ENCODE measurements around the gene DHX32. TPM values are rescaled to one million over a fixed set of nuclear protein-coding genes. Genes with fewer than 3 reads are reported as not detected.

Gene DHX32
- total RNA-seq, 4 donors from 2014 or later: 27.4 to 44.4 (median 32.9) TPM

DNA sequence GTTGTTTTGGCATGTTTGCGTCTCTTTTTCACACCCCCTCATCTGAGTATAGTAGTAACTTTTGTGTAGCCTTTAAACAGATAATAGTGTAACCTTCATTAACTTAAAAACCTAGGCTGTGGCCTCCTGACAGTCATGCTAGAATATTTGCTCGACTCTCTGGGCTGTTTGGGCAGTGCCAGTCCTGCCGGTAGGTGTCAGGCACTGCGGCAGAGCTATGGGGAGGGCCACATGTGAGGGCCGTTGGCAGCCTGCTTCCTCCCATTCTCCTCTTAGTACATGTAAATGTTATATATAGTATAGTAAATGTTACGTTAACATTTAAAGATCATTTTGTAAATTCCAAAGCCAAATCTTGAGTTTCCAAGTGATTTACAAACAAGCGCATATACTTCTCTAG is 31.6 kb downstream of the DHX32 start:
- H3K4me3 ChIP-seq: no peak overlapping the region
- ATAC-seq: no peak
- H3K4me1 ChIP-seq: no peaks in the 10 kb centered on the region
- in situ Hi-C loops (cut with MboI; ENCODE audit: low sequenced_read_pairs in 4 of 4) (no loop called here), intact Hi-C loops (cut with DNase I; ENCODE audit: low total_unique reads) (no loop called here)
- H3K27ac ChIP-seq: no peak overlapping the region
- no peaks in the 10 kb centered on the region for H3K9me3 ChIP-seq
- H3K36me3 ChIP-seq: peaks cover 0 to 59% of the 10 kb centered on the region in 2 donors
- H3K27me3 ChIP-seq: no peaks in the 10 kb centered on the region
- TF ChIP-seq, protein P1, sequence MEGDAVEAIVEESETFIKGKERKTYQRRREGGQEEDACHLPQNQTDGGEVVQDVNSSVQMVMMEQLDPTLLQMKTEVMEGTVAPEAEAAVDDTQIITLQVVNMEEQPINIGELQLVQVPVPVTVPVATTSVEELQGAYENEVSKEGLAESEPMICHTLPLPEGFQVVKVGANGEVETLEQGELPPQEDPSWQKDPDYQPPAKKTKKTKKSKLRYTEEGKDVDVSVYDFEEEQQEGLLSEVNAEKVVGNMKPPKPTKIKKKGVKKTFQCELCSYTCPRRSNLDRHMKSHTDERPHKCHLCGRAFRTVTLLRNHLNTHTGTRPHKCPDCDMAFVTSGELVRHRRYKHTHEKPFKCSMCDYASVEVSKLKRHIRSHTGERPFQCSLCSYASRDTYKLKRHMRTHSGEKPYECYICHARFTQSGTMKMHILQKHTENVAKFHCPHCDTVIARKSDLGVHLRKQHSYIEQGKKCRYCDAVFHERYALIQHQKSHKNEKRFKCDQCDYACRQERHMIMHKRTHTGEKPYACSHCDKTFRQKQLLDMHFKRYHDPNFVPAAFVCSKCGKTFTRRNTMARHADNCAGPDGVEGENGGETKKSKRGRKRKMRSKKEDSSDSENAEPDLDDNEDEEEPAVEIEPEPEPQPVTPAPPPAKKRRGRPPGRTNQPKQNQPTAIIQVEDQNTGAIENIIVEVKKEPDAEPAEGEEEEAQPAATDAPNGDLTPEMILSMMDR (IDR thresholded peaks at IDR 0.05 in 4 of 5, conservative IDR thresholded peaks at IDR 0.05 in 1 of 5): no peak
- TF ChIP-seq POLR2A (IDR thresholded peaks at IDR 0.05): no peak
- no peak for DNase-seq

DNA sequence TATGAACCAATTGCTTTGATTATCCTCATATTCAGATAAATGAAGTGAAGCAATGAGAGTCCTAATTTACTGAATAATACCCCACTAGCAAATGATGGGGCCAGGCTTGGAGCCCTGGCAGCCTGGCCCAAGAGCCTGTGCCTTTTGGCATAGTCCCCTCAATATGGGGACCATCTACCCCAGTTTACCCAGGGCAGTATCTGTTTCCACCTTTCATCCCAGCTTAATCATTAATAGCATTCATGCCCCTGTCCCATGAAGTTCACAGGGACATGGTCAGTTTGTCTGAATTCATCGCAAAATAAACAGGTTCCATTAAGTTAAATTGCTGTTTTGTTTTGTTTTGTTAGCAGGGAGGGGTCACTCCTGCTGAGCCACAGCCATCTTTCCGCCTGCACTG is 32.2 kb downstream of the DHX32 start:
- H3K4me3 ChIP-seq: no peak overlapping the region
- TF ChIP-seq POLR2A (IDR thresholded peaks at IDR 0.05): no peak
- TF ChIP-seq, protein P1 (IDR thresholded peaks at IDR 0.05 in 4 of 5, conservative IDR thresholded peaks at IDR 0.05 in 1 of 5): no peak
- H3K4me1 ChIP-seq: no peaks in the 10 kb centered on the region
- H3K27ac ChIP-seq: no peak overlapping the region
- no peaks in the 10 kb centered on the region for H3K27me3 ChIP-seq
- H3K36me3 ChIP-seq: peaks cover 0 to 53% of the 10 kb centered on the region in 2 donors
- DNase-seq (no peak), ATAC-seq (no peak)
- intact Hi-C loops (cut with DNase I; ENCODE audit: low total_unique reads): no loop called here
- in situ Hi-C loops (cut with MboI; ENCODE audit: low sequenced_read_pairs in 4 of 4): no loop called here
- H3K9me3 ChIP-seq: no peaks in the 10 kb centered on the region

DNA sequence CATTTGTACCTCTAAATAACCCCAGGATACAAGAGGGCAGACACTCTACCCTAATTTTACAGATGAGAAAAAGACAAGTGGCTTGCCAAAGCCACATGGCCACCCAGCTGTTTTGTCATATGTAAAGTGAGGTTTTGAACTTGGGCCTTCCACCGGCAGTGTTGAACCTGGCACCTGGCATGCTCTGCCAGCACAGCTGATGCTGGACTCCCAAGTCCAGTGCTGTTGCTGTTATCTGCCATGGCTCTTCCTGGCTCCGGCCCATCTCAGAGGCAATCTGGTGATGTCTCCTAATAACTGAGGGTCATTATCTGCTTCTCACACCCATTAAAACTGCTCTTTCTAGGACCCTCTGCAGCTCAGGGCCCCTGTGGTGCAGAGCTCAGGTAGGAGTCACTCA is 32.7 kb downstream of the DHX32 start:
- H3K4me1 ChIP-seq: no peaks in the 10 kb centered on the region
- in situ Hi-C loops (cut with MboI; ENCODE audit: low sequenced_read_pairs in 4 of 4) (no loop called here), intact Hi-C loops (cut with DNase I; ENCODE audit: low total_unique reads) (no loop called here)
- no peak overlapping the region for H3K4me3 ChIP-seq
- no peak overlapping the region for H3K27ac ChIP-seq
- H3K27me3 ChIP-seq: no peaks in the 10 kb centered on the region
- DNase-seq (no peak), ATAC-seq (no peak)
- TF ChIP-seq, protein P1 (IDR thresholded peaks at IDR 0.05 in 4 of 5, conservative IDR thresholded peaks at IDR 0.05 in 1 of 5): no peak
- TF ChIP-seq POLR2A (IDR thresholded peaks at IDR 0.05): no peak
- peaks cover 0 to 48% of the 10 kb centered on the region in 2 donors for H3K36me3 ChIP-seq
- no peaks in the 10 kb centered on the region for H3K9me3 ChIP-seq

DNA sequence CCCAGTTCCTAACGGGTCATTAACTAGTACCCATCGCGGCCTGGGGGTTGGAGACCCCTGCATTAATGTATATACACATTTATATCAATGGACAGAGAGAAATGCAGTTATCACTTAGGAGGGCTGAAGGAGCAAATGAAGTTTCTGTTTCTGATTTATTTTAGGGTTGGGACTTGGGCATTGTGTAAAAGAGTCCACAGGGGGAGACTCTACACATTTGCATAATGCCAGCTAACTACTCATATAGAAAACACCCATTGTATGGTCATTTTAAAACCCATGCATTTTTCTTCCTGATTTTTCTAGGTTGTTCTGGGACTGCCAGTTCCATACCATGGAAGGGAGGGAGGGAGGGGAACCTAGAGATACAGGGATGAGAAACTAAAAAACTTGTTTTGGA is 34.2 kb downstream of the DHX32 start:
- in situ Hi-C loops (cut with MboI; ENCODE audit: low sequenced_read_pairs in 4 of 4) (no loop called here), intact Hi-C loops (cut with DNase I; ENCODE audit: low total_unique reads) (no loop called here)
- Histone ChIP-seq H3K27me3 (no peaks in the 10 kb centered on the region), H3K9me3 (no peaks in the 10 kb centered on the region), H3K27ac (no peak overlapping the region), H3K4me3 (no peak overlapping the region), H3K4me1 (no peaks in the 10 kb centered on the region), H3K36me3 (peaks cover 0 to 43% of the 10 kb centered on the region in 2 donors)
- DNase-seq: no peak
- TF ChIP-seq, protein P1 (IDR thresholded peaks at IDR 0.05 in 4 of 5, conservative IDR thresholded peaks at IDR 0.05 in 1 of 5): no peak
- TF ChIP-seq POLR2A (IDR thresholded peaks at IDR 0.05): no peak
- ATAC-seq: no peak

DNA sequence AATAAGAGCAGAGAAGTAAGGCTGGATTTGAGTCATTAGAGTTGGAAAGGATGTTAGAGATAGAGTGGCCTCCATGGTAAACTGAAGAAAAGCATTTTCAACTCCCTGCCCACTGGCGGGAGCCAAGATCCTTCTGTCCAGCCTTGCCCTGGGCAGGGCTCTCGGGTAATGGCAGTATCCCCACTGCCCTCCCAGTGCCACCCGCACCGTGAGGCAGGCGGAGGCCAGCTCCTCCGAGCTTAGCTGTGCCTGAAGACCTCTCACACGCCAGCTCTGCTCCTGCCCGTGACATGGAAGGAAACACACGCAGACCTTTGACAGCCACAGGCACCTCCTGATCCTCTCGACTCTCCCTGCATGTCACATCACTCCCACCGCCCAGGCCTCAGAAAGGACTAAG is 35.5 kb downstream of the DHX32 start:
- Histone ChIP-seq H3K4me1 (no peaks in the 10 kb centered on the region), H3K27me3 (no peaks in the 10 kb centered on the region), H3K4me3 (no peak overlapping the region), H3K9me3 (no peaks in the 10 kb centered on the region), H3K27ac (no peak overlapping the region), H3K36me3 (peaks cover 0 to 43% of the 10 kb centered on the region in 2 donors)
- TF ChIP-seq, protein P1 (IDR thresholded peaks at IDR 0.05 in 4 of 5, conservative IDR thresholded peaks at IDR 0.05 in 1 of 5): no peak
- no peak for ATAC-seq
- DNase-seq: no peak
- intact Hi-C loops (cut with DNase I; ENCODE audit: low total_unique reads): no loop called here
- in situ Hi-C loops (cut with MboI; ENCODE audit: low sequenced_read_pairs in 4 of 4): no loop called here

All from gastrocnemius medialis (tissue), 4 donors.